Fibroblast of lung (primary cell): Measurements from ENCODE around the gene FRMD6. TPM values are rescaled to one million over a fixed set of nuclear protein-coding genes. Genes with fewer than 3 reads are reported as not detected.

Experiments used
- DNase-seq, 2 donors: peaks; one replicate each; pipeline versions ENCODE4 v3.0.0 to v3.0.0-alpha.2; 2010; ENCODE audit warnings: low read depth in 2 of 2
- H2AFZ ChIP-seq: 2 replicates; pipeline ENCODE4 v1.5.1; 2012; ENCODE audit warnings: low read length, control low read depth, inconsistent platforms
- H3K27ac ChIP-seq: 2 replicates; pipeline ENCODE4 v1.5.1; 2011; ENCODE audit warnings: low read length, control low read depth; ENCODE audit not compliant: insufficient read depth
- H3K27me3 ChIP-seq: 2 replicates; pipeline ENCODE4 v1.5.1; 2011; ENCODE audit warnings: mild to moderate bottlenecking, low read length; ENCODE audit not compliant: control insufficient read depth, insufficient read depth
- H3K36me3 ChIP-seq: 2 replicates; pipeline ENCODE4 v1.5.1; 2011; ENCODE audit warnings: low read length; ENCODE audit not compliant: control insufficient read depth, insufficient read depth
- H3K4me1 ChIP-seq: 2 replicates; pipeline ENCODE4 v1.5.1; 2011; ENCODE audit warnings: low read length; ENCODE audit not compliant: control insufficient read depth, insufficient read depth; ENCODE audit errors: extremely low read depth
- H3K4me2 ChIP-seq: 2 replicates; pipeline ENCODE4 v1.5.1; 2011; ENCODE audit warnings: low read length, control low read depth; ENCODE audit not compliant: insufficient read depth; ENCODE audit errors: extremely low read depth
- H3K4me3 ChIP-seq, 4 experiments: fragments of 200-600 bp in 1 of 4; sonication (generic) in 1 of 4; replicated peaks in 1 of 4; 2 replicates each; pipeline ENCODE4 v1.5.1; 2011 to 2016; ENCODE audit warnings: low read length in 4 of 4, low read depth in 3 of 4, mild to moderate bottlenecking in 3 of 4, control low read depth in 2 of 4, inconsistent platforms in 1 of 4, mixed read lengths in 1 of 4; ENCODE audit not compliant: insufficient read depth in 1 of 4; ENCODE audit errors: control extremely low read depth in 1 of 4
- H3K79me2 ChIP-seq: 2 replicates; pipeline ENCODE4 v1.5.1; 2012; ENCODE audit warnings: mild to moderate bottlenecking, low read length, inconsistent platforms; ENCODE audit not compliant: control insufficient read depth, insufficient read depth
- H3K9ac ChIP-seq: 2 replicates; pipeline ENCODE4 v1.5.1; 2011; ENCODE audit warnings: mild to moderate bottlenecking, low read length, control low read depth; ENCODE audit not compliant: insufficient read depth
- H3K9me3 ChIP-seq: 2 replicates; pipeline ENCODE4 v1.5.1; 2012; ENCODE audit warnings: low read depth, low read length; ENCODE audit not compliant: control insufficient read depth, insufficient read depth
- H4K20me1 ChIP-seq: 2 replicates; pipeline ENCODE4 v1.5.1; 2011; ENCODE audit warnings: low read length; ENCODE audit not compliant: control insufficient read depth, insufficient read depth; ENCODE audit errors: extremely low read depth
- CTCF ChIP-seq, 2 donors: IDR thresholded peaks in 1 of 2; conservative IDR thresholded peaks in 1 of 2; 1 replicate in 1 of 2; 2 replicates in 1 of 2; pipeline ENCODE4 v1.5.1; 2011 to 2012; ENCODE audit warnings: low read length in 2 of 2, control low read depth in 1 of 2, inconsistent platforms in 1 of 2, low read depth in 1 of 2, mild to moderate bottlenecking in 1 of 2
- EZH2 ChIP-seq: IDR thresholded peaks from 2 replicates; pipeline ENCODE4 v1.5.1; 2012; ENCODE audit warnings: low read length, control low read depth, mild to moderate bottlenecking; ENCODE audit errors: missing control alignments
- polyA plus RNA-seq, 2 donors: library from polyadenylated mRNA; depleted of rRNA in 1 of 2; stranded (reverse) in 1 of 2; unstranded in 1 of 2; fragments of >200 nt; gene quantifications; 2 replicates each; pipeline ENCODE4 v1.2.1, GENCODE V29; 2011 to 2012; ENCODE audit warnings: missing spikeins in 1 of 2
- total RNA-seq: library from RNA; depleted of rRNA; stranded (reverse); fragments of >200 nt; gene quantifications from 2 replicates; pipeline ENCODE4 v1.2.1, GENCODE V29; 2014

Gene FRMD6
- total and polyA plus RNA-seq, 2 donors (not counting 1 experiment from before 2014, with no cell fraction given) = 200 to 222 TPM

GRCh38 chr14:51650716-51651387 lies 858 bp upstream of the FRMD6 start:
- H3K27ac ChIP-seq = peak overlapping the region; percentile 98
- H3K4me1 ChIP-seq = peaks cover 4% of the 10 kb centered on the region
- TF ChIP-seq EZH2 = no peak
- no peak for TF ChIP-seq CTCF (conservative IDR thresholded peaks at IDR 0.05 in 1 of 2, IDR thresholded peaks at IDR 0.05 in 1 of 2; ENCODE audit: low read depth in 1 of 2, low read length in 2 of 2)
- no peak overlapping the region for H2AFZ ChIP-seq
- H3K27me3 ChIP-seq = no peaks in the 10 kb centered on the region
- H3K36me3 ChIP-seq = no peaks in the 10 kb centered on the region
- H3K9me3 ChIP-seq = no peaks in the 10 kb centered on the region
- peak overlapping the region; percentile 99 for H3K9ac ChIP-seq
- H3K4me3 ChIP-seq = peak overlapping the region; percentile 72 to 97 (median 92)
- peaks cover 85% of the 10 kb centered on the region for H3K79me2 ChIP-seq
- no peak for DNase-seq
- H3K4me2 ChIP-seq = peak overlapping the region; percentile 86
- no peaks in the 10 kb centered on the region for H4K20me1 ChIP-seq

GRCh38 chr14:51652168-51653078 lies 713 bp downstream of the FRMD6 start:
- Histone ChIP-seq H3K36me3 (no peaks in the 10 kb centered on the region), H3K9ac (peak overlapping the region; percentile 84), H3K27me3 (no peaks in the 10 kb centered on the region), H2AFZ (no peak overlapping the region), H4K20me1 (no peaks in the 10 kb centered on the region), H3K79me2 (peaks cover 90% of the 10 kb centered on the region), H3K4me3 (peak overlapping the region; percentile 72 to 98 (median 86)), H3K27ac (peak overlapping the region; percentile 93), H3K4me2 (peak overlapping the region; percentile 27), H3K9me3 (no peaks in the 10 kb centered on the region), H3K4me1 (peaks cover 8% of the 10 kb centered on the region)
- TF ChIP-seq EZH2 (no peak), CTCF (conservative IDR thresholded peaks at IDR 0.05 in 1 of 2, IDR thresholded peaks at IDR 0.05 in 1 of 2; ENCODE audit: low read depth in 1 of 2, low read length in 2 of 2) (no peak)
- peak in 1 of 2 donors; percentile 39 for DNase-seq

- peak overlapping the region; percentile 84 for H3K9ac ChIP-seq
- no peaks in the 10 kb centered on the region for H4K20me1 ChIP-seq
- peaks cover 94% of the 10 kb centered on the region for H3K79me2 ChIP-seq
- peak overlapping the region; percentile 69 for H3K4me2 ChIP-seq
- H3K9me3 ChIP-seq = no peaks in the 10 kb centered on the region
- no peak overlapping the region for H2AFZ ChIP-seq
- peak; percentile 87 to 89 for DNase-seq
- peak overlapping the region; percentile 72 to 98 (median 86) for H3K4me3 ChIP-seq
- peaks cover 13% of the 10 kb centered on the region for H3K4me1 ChIP-seq
- H3K27me3 ChIP-seq = no peaks in the 10 kb centered on the region
- H3K27ac ChIP-seq = peak overlapping the region; percentile 93
- peaks cover 3% of the 10 kb centered on the region for H3K36me3 ChIP-seq
- TF ChIP-seq CTCF (conservative IDR thresholded peaks at IDR 0.05 in 1 of 2, IDR thresholded peaks at IDR 0.05 in 1 of 2; ENCODE audit: low read depth in 1 of 2, low read length in 2 of 2) = peak; percentile 47 to 56
- TF ChIP-seq EZH2 = no peak
Measured at GRCh38 chr14:51653079-51653774, 1.5 kb downstream of the FRMD6 start.
